HEK293 (cell line): ENCODE measurements around the gene TRIM65.

ENCODE experiments used
- BCL11A ChIP-seq: fragments of 450-650 bp; formaldehyde crosslinking; IDR thresholded peaks from 2 replicates; pipeline ENCODE4 v1.5.1; 2016; ENCODE audit warnings: low read depth, missing biosample characterization, missing genetic modification characterization
- KLF16 ChIP-seq: fragments of 450-650 bp; formaldehyde crosslinking; IDR thresholded peaks from 2 replicates; pipeline ENCODE4 v1.5.1; 2017; ENCODE audit warnings: missing biosample characterization, missing genetic modification characterization
- ZNF239 ChIP-seq: fragments of 450-650 bp; formaldehyde crosslinking; IDR thresholded peaks from 2 replicates; pipeline ENCODE4 v1.5.1; 2016; ENCODE audit warnings: missing biosample characterization, missing genetic modification characterization
- ZNF747 ChIP-seq: fragments of 450-650 bp; formaldehyde crosslinking; IDR thresholded peaks from 2 replicates; pipeline ENCODE4 v1.5.1; 2016; ENCODE audit warnings: missing biosample characterization, missing genetic modification characterization
- ZNF830 ChIP-seq: fragments of 450-650 bp; IDR thresholded peaks from 2 replicates; pipeline ENCODE4 v1.5.0; 2018; ENCODE audit warnings: missing biosample characterization, missing genetic modification characterization, low read depth, mild to moderate bottlenecking, moderate library complexity
- TF ChIP-seq, protein P1 (sequence below): fragments of 450-650 bp; formaldehyde crosslinking; IDR thresholded peaks from 2 replicates; pipeline ENCODE4 v1.5.1; 2016; ENCODE audit warnings: missing biosample characterization, missing genetic modification characterization

DNA sequence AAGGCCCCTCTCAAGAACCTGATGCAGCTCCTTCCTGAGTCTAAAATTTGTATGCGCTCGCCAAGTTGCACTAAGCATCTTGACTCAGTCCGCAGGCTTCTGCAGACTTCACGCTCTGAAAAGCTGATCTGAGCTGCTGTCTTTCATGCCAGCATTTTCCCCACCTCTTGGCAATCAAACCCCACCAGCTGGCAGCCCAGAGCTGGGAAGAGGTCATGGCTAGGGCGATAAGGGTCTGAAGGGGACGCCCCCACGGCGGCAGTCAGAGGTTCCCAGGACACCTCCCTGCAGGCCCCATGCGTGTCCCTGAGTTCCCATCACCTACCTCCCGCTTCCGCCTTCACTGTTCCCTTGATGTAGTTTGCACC, 47.5 kb downstream of the TRIM65 start:
- TF ChIP-seq, protein P1, sequence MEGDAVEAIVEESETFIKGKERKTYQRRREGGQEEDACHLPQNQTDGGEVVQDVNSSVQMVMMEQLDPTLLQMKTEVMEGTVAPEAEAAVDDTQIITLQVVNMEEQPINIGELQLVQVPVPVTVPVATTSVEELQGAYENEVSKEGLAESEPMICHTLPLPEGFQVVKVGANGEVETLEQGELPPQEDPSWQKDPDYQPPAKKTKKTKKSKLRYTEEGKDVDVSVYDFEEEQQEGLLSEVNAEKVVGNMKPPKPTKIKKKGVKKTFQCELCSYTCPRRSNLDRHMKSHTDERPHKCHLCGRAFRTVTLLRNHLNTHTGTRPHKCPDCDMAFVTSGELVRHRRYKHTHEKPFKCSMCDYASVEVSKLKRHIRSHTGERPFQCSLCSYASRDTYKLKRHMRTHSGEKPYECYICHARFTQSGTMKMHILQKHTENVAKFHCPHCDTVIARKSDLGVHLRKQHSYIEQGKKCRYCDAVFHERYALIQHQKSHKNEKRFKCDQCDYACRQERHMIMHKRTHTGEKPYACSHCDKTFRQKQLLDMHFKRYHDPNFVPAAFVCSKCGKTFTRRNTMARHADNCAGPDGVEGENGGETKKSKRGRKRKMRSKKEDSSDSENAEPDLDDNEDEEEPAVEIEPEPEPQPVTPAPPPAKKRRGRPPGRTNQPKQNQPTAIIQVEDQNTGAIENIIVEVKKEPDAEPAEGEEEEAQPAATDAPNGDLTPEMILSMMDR (tag by site-specific recombination), result no peak
- TF ChIP-seq KLF16 (tag by site-specific recombination) (no peak), BCL11A (tag by site-specific recombination) (no peak), ZNF830 (tag by site-specific recombination) (no peak), ZNF747 (no peak), ZNF239 (tag by site-specific recombination) (no peak)
